ENCODE data around the gene PCP4.

Gene PCP4

GRCh38 chr21:39972976-39973770, 105.9 kb downstream of the PCP4 start:
- no peak for DNase-seq (ENCODE audit: low read depth)

GRCh38 chr21:39976800-39977199, 109.6 kb downstream of the PCP4 start:
- no peak for DNase-seq (ENCODE audit: low read depth)

Data from activated T-cell treated with anti-CD3 and anti-CD28 coated beads for 24 hours (primary cell).